ENCODE data around the gene DEPDC5. TPM values are rescaled to one million over a fixed set of nuclear protein-coding genes. Genes with fewer than 3 reads are reported as not detected.

Gene DEPDC5
- total and polyA plus RNA-seq, 10 of the 15 experiments (the other 5 are each of a cell fraction or from before 2014, with no cell fraction given), result 3.0 to 38.9 (median 22.8) TPM

DNA sequence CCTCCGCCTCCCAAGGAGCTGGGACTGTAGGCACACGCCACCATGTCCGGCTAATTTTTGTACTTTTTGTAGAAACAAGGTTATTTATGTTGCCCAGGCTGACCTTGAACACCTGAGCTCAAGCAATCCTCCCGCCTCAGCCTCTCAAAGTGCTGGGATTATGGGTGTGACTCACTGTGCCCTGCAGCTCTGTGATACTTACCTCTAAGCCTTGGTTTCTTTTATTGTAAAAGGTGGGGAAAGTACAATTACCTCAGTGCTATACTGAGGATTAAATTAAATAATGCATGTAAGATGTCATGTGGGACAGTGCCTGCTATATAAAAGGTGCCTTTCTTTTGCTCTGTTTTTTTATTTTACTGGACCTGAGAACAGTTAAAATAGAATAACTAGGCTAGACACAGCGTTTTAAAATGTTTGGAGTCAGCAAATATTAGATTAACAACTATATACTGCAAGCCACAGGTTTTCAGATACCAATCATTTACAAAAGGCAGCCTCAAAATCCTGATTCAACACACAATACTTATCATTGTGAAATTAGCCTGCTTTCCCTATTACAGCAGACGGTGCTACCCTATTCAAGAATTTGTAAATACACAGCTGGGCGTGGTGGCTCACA is 33.9 kb upstream of the DEPDC5 start (continued):
- TF ChIP-seq, protein P1, sequence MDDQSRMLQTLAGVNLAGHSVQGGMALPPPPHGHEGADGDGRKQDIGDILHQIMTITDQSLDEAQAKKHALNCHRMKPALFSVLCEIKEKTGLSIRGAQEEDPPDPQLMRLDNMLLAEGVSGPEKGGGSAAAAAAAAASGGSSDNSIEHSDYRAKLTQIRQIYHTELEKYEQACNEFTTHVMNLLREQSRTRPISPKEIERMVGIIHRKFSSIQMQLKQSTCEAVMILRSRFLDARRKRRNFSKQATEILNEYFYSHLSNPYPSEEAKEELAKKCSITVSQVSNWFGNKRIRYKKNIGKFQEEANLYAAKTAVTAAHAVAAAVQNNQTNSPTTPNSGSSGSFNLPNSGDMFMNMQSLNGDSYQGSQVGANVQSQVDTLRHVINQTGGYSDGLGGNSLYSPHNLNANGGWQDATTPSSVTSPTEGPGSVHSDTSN (IDR thresholded peaks at IDR 0.05; ENCODE audit: insufficient replicate concordance, low read depth, low read length), result no peak
- no peak for TF ChIP-seq PAX8 (IDR thresholded peaks at IDR 0.05)
- no peak for TF ChIP-seq JUND (IDR thresholded peaks at IDR 0.05; ENCODE audit: low read depth, low read length)
- TF ChIP-seq TCF7 (IDR thresholded peaks at IDR 0.05; ENCODE audit: borderline replicate concordance), result no peak

DNA sequence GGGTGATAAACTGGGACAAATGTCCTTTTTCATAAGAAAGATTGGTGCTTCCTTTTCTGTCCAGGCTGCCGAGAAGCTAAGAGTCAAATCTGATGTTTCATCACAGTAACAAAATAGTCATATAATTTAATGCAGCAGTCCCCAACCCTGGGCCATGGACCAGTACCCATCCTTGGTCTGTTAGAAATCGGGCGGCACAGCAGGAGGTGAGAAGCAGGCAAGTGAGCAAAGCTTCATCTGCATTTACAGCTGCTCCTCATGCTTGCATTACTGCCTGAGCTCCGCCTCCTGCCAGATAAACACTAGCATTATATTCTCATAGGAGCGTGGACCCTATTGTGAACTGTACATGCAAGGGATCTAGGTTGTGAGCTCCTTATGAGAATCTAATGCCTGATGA is 30.1 kb upstream of the DEPDC5 start:
- Histone ChIP-seq H3K4me3 (no peak overlapping the region), H4K20me1 (ENCODE audit: control insufficient read depth, insufficient read depth) (no peaks in the 10 kb centered on the region), H3K79me2 (ENCODE audit: control insufficient read depth, insufficient read depth, low read length) (peaks cover 2% of the 10 kb centered on the region; the same call in 1 of the 2 replicates), H3K4me1 (ENCODE audit: control insufficient read depth, insufficient read depth, low read length) (no peaks in the 10 kb centered on the region), H3K9ac (ENCODE audit: control insufficient read depth, insufficient read depth, low read length) (no peak overlapping the region), H3K36me3 (ENCODE audit: control insufficient read depth in 2 of 2, insufficient read depth in 2 of 2, low read length in 1 of 2) (peaks cover 5 to 12% of the 10 kb centered on the region in 2 experiments; a peak in 3 of 4 replicates), H3K4me2 (ENCODE audit: control insufficient read depth, insufficient read depth) (no peak overlapping the region), H3K9me3 (replicated peaks; ENCODE audit: control insufficient read depth, insufficient read depth, low read length) (no peaks in the 10 kb centered on the region), H3K27me3 (replicated peaks in 1 of 2; ENCODE audit: control insufficient read depth in 2 of 2, insufficient read depth in 2 of 2, low read length in 1 of 2) (no peaks in the 10 kb centered on the region), H2AFZ (ENCODE audit: control insufficient read depth, low read depth, low read length) (no peak overlapping the region), H3K27ac (ENCODE audit: control insufficient read depth, insufficient read depth) (no peak overlapping the region)
- FAIRE-seq (no peak), DNase-seq (ENCODE audit: low read depth, low spot score) (no peak), ATAC-seq (no peak)
- TF ChIP-seq CBFB (IDR thresholded peaks at IDR 0.05; ENCODE audit: low read depth) (no peak), POLR2AphosphoS2 (IDR thresholded peaks at IDR 0.05; ENCODE audit: low read depth, low read length) (no peak), ASH2L (IDR thresholded peaks at IDR 0.05; ENCODE audit: borderline replicate concordance, low read depth) (no peak), CREB1 (IDR thresholded peaks at IDR 0.05; ENCODE audit: low read depth) (no peak), SIX5 (IDR thresholded peaks at IDR 0.05; ENCODE audit: low read depth, low read length, severe bottlenecking) (no peak), RELA (IDR thresholded peaks at IDR 0.05; ENCODE audit: borderline replicate concordance, partially characterized antibody) (no peak), NFXL1 (IDR thresholded peaks at IDR 0.05; ENCODE audit: borderline replicate concordance) (no peak), WRNIP1 (IDR thresholded peaks at IDR 0.05; ENCODE audit: borderline replicate concordance, low read depth, low read length) (no peak), ZSCAN29 (IDR thresholded peaks at IDR 0.05) (no peak), NR2F1 (conservative IDR thresholded peaks at IDR 0.05) (no peak)
- TF ChIP-seq, protein P2, sequence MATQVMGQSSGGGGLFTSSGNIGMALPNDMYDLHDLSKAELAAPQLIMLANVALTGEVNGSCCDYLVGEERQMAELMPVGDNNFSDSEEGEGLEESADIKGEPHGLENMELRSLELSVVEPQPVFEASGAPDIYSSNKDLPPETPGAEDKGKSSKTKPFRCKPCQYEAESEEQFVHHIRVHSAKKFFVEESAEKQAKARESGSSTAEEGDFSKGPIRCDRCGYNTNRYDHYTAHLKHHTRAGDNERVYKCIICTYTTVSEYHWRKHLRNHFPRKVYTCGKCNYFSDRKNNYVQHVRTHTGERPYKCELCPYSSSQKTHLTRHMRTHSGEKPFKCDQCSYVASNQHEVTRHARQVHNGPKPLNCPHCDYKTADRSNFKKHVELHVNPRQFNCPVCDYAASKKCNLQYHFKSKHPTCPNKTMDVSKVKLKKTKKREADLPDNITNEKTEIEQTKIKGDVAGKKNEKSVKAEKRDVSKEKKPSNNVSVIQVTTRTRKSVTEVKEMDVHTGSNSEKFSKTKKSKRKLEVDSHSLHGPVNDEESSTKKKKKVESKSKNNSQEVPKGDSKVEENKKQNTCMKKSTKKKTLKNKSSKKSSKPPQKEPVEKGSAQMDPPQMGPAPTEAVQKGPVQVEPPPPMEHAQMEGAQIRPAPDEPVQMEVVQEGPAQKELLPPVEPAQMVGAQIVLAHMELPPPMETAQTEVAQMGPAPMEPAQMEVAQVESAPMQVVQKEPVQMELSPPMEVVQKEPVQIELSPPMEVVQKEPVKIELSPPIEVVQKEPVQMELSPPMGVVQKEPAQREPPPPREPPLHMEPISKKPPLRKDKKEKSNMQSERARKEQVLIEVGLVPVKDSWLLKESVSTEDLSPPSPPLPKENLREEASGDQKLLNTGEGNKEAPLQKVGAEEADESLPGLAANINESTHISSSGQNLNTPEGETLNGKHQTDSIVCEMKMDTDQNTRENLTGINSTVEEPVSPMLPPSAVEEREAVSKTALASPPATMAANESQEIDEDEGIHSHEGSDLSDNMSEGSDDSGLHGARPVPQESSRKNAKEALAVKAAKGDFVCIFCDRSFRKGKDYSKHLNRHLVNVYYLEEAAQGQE (IDR thresholded peaks at IDR 0.05; ENCODE audit: low read depth, low read length), result no peak
- TF ChIP-seq, protein P3, sequence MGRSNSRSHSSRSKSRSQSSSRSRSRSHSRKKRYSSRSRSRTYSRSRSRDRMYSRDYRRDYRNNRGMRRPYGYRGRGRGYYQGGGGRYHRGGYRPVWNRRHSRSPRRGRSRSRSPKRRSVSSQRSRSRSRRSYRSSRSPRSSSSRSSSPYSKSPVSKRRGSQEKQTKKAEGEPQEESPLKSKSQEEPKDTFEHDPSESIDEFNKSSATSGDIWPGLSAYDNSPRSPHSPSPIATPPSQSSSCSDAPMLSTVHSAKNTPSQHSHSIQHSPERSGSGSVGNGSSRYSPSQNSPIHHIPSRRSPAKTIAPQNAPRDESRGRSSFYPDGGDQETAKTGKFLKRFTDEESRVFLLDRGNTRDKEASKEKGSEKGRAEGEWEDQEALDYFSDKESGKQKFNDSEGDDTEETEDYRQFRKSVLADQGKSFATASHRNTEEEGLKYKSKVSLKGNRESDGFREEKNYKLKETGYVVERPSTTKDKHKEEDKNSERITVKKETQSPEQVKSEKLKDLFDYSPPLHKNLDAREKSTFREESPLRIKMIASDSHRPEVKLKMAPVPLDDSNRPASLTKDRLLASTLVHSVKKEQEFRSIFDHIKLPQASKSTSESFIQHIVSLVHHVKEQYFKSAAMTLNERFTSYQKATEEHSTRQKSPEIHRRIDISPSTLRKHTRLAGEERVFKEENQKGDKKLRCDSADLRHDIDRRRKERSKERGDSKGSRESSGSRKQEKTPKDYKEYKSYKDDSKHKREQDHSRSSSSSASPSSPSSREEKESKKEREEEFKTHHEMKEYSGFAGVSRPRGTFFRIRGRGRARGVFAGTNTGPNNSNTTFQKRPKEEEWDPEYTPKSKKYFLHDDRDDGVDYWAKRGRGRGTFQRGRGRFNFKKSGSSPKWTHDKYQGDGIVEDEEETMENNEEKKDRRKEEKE (IDR thresholded peaks at IDR 0.05), result no peak
- intact Hi-C loops (cut with micrococcal nuclease; ENCODE audit: unreplicated experiment) (no loop called here), in situ Hi-C loops (cut with MboI) (no loop called here)
- ChIA-PET POLR2A (interaction anchor here (0.5 to 0.6 kb wide), 2 partner anchors 20 to 31 kb away, joined by 3 read pairs; no protein-coding TSS in a partner anchor), CTCF (no interaction called here), RAD21 (ENCODE audit: unreplicated experiment) (no interaction called here), SMC1A (ENCODE audit: uncharacterized antibody, unreplicated experiment) (interaction anchor here (1.4 kb wide), 1 partner anchor 139 kb away, joined by 3 read pairs; no protein-coding TSS in a partner anchor)
- BruUV-seq (replicated peaks), result no TSS peak
- WGBS (ENCODE audit: insufficient coverage, insufficient replicate concordance, low lambda C conversion rate, missing lambda C conversion rate), result 100% methylated on average over 5 of the region's 5 CpGs
